ENCODE results near the gene HS3ST3A1.

- TF ChIP-seq CTCF (IDR thresholded peaks at IDR 0.05) (no peak), EP300 (IDR thresholded peaks at IDR 0.05) (no peak), POLR2AphosphoS5 (IDR thresholded peaks at IDR 0.05) (no peak)
These were observed 100.8 kb downstream of the HS3ST3A1 start for GRCh38 chr17:13500947-13501346.

Data from sigmoid colon (tissue), 4 donors.